HFF-Myc (cell line): Measurements from ENCODE around the gene CAPZA1.
A peak's percentile ranks its signal among the peaks of the same experiment; 100 is the strongest.

Source experiments
- DNase-seq: peaks from one replicate; pipeline ENCODE4 v3.0.0-alpha.2; 2011; ENCODE audit warnings: low read depth; ENCODE audit errors: extremely low read depth
- H3K4me3 ChIP-seq: replicated peaks from 2 replicates; pipeline ENCODE4 v1.5.1; 2011; ENCODE audit warnings: low read depth, mild to moderate bottlenecking, control low read depth, low read length
- TF ChIP-seq, protein P1 (sequence below): IDR thresholded peaks from 2 replicates; pipeline ENCODE4 v1.5.1; 2012; ENCODE audit warnings: mild to moderate bottlenecking, low read depth, low read length, control low read depth; ENCODE audit errors: missing control alignments

The CAPZA1 gene

DNA sequence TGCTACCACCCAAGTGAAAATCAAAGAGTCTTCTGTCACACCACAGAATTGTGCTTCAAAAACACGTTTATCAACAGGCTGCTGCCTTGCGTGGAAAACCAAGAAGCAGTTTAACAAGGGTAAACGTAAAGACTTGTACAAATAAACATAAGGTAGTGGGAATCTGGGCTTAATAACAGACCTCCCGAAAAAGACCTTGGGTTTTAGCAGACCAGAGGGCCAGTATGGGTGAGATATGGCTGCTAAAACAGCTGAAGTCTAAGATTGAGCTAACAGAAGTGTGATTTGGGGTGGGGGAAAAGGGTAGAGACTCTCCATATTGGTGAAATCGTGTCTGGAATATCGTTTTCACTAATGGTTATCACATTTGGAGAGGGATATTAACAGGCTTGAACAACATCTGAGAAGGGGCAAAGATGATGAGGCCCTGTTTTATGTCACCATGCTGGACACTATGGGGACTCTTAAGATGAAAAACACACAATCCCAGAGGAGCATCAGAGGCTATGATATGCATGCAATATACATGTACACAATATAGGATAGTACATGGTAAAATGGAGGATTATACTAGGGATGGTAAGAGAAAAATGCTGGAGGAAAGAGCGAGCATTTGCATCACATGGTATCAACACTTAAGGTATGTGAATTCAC is 56.2 kb downstream of the CAPZA1 start:
- H3K4me3 ChIP-seq: peak overlapping the region; percentile 71
- TF ChIP-seq, protein P1, sequence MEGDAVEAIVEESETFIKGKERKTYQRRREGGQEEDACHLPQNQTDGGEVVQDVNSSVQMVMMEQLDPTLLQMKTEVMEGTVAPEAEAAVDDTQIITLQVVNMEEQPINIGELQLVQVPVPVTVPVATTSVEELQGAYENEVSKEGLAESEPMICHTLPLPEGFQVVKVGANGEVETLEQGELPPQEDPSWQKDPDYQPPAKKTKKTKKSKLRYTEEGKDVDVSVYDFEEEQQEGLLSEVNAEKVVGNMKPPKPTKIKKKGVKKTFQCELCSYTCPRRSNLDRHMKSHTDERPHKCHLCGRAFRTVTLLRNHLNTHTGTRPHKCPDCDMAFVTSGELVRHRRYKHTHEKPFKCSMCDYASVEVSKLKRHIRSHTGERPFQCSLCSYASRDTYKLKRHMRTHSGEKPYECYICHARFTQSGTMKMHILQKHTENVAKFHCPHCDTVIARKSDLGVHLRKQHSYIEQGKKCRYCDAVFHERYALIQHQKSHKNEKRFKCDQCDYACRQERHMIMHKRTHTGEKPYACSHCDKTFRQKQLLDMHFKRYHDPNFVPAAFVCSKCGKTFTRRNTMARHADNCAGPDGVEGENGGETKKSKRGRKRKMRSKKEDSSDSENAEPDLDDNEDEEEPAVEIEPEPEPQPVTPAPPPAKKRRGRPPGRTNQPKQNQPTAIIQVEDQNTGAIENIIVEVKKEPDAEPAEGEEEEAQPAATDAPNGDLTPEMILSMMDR: no peak
- no peak for DNase-seq

DNA sequence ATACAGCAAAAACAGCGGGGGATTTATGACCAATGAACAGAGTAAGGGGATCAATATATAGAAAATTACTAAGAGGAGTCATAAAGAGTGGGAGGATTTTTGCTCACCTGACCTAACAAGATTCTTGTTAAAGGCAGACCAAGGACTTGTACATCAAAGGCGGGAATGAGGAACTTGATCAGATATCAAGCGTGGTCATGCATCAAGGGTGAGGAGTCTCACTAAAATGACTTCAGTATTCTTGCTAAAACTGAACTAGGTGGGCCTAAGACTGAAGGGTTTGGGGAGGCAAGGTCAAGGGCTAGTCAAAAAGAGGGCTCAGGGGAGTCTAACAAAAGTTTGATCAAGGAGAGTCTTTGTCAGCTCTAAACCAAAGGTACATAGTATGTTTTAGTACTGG is 56.9 kb downstream of the CAPZA1 start:
- no peak for DNase-seq
- no peak overlapping the region for H3K4me3 ChIP-seq
- TF ChIP-seq, protein P1: no peak

DNA sequence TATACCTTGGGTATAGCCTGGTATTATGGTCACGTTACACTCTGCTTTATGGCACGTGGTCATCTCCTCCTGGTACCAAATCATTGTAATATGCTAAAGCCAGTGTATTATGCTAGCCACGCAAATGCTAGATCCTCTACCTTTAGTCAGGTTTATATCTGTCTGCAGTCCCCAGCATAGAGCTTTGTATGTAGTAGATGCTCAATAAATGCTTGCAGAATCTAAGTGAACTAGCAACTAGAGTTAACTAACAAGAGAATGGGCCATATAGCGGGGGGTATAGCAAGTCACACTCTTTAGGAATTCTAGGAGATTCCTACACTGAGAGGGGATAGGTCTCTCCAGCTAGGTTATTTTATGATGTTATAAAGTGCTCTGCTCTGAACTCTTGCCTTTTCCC is 57.9 kb downstream of the CAPZA1 start:
- no peak overlapping the region for H3K4me3 ChIP-seq
- TF ChIP-seq, protein P1: no peak
- no peak for DNase-seq

DNA sequence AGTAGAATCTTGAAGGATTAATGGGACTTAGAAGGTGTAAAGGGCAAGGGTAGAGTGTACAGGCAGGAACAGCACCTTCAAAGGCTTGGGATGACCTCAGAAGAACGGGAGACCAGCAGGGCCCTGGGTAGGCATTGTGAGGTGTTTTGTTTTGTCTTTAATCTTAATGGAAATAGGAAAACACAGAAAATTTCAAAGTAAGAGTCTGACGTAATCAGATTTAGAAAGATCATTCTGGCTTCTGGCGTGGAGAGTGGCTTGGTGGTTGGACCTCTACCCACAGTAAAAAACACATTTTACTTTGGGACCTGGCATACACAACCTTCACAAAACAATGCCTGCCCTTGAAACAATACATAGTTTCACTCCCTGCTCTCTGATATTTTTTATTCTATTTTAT is 59.0 kb downstream of the CAPZA1 start:
- no peak for DNase-seq
- no peak overlapping the region for H3K4me3 ChIP-seq
- TF ChIP-seq, protein P1: no peak

DNA sequence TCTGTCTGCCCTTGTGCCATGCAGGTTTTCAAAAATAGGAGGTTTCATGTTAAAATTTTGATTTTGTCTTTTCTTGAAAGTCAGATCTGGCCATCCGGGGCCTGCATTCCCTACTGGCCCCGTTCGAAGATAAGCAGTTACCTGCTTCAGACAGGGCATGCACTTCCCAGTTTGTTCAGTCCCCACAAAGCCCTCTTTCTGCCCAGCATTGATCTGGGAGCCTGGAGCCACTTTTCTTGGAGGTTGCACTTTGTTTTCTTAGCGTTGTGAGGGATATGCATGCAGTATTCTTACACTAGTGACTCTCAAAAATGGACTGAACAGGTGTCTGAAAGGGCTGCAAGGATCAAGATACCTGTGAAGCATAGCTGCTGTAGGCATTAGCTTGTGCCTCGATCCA is 66.3 kb downstream of the CAPZA1 start:
- TF ChIP-seq, protein P1: no peak
- H3K4me3 ChIP-seq: no peak overlapping the region
- DNase-seq: no peak

DNA sequence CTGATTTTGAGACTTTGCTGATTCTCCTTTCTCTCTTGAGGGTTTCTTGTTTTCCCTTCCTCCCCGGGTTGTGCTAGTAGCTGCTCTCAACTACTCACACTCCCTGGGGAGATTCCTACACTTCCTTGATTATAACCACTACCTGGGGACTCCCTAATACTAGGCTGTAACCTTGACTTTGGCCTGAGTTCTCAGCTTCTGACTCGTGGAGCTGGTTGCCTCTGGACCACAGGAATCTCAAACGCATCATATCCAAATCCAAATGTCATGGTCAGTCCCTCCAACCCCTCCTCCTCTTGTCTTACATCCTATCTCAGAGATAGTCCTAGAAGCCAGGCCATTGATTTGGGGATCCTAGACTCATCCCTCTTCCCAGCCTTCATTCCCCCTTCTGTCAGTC is 66.8 kb downstream of the CAPZA1 start:
- no peak for DNase-seq
- no peak overlapping the region for H3K4me3 ChIP-seq
- TF ChIP-seq, protein P1: no peak

DNA sequence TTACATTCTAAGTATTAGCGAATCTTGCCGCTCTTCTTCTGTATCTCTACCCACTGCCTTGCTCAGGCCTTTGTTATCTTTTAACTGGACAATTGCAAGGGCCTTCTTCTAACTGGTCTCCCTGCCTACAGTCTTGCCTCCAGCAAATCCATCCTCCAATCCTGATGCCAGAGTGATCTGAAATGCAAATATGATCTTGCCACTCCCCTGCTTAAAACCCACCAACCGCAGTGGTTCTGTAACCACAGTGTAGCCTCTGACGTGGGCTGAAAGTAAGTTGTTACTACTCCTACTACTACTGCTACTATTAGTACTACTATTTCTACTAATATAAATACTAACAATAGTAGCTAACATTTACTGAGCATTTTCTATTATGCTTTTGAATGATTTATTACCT is 67.2 kb downstream of the CAPZA1 start:
- no peak for DNase-seq
- TF ChIP-seq, protein P1: no peak
- no peak overlapping the region for H3K4me3 ChIP-seq
